ENCODE results near the gene APLP1. TPM values are rescaled to one million over a fixed set of nuclear protein-coding genes. Genes with fewer than 3 reads are reported as not detected.

Gene APLP1
- polyA plus RNA-seq, 1 donor from 2014 or later: 407 TPM

DNA sequence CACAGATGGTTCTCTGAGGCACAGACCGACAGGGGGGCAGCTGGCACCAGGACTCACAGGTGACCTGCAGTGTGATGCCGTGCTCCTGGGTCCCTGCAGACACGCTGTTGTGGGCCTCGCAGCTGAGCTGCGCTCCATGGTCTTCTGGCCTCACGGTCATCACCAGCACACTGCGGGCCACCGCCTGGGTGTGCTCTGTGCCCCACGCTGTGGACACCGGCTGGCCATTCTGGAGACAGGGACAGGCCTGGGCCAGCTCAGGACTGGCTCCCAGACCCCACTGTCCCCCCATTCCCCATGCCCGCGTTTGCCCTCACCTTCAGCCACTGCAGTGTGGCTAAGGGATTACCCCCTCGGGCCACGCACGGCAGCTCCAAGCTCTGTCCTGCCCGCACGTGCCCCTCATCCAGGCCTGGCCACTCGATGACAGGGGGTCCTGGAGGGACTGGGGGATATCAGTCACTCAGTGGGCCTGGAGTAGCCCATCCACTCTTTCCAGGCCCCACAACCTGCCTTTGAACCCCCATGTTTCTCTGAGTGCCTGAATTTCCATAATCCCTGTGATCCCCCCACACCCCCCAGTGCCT lies 19.4 kb upstream of the APLP1 start:
- no peaks in the 10 kb centered on the region for H4K20me1 ChIP-seq (ENCODE audit: insufficient read depth)
- no peaks in the 10 kb centered on the region for H3K9me2 ChIP-seq (ENCODE audit: insufficient read depth, low read length)
- H2AFZ ChIP-seq (ENCODE audit: low read depth, low read length): no peak overlapping the region
- no peaks in the 10 kb centered on the region for H3F3A ChIP-seq (ENCODE audit: insufficient read depth, low read length, poor library complexity, severe bottlenecking)
- no peaks in the 10 kb centered on the region for H3K36me3 ChIP-seq (ENCODE audit: insufficient read depth, low read length)
- no peak overlapping the region for H3K4me3 ChIP-seq (ENCODE audit: low read length)
- peaks cover 33% of the 10 kb centered on the region for H3K27me3 ChIP-seq (ENCODE audit: insufficient read depth, low read depth, low read length)
- H3K9me3 ChIP-seq (ENCODE audit: low read length): no peaks in the 10 kb centered on the region
- TF ChIP-seq TAF1 (IDR thresholded peaks at IDR 0.05; ENCODE audit: low read depth): no peak
- no peak for TF ChIP-seq RAD21 (conservative IDR thresholded peaks at IDR 0.05)
- no peak for TF ChIP-seq SMC3 (conservative IDR thresholded peaks at IDR 0.05; ENCODE audit: poor library complexity)
- TF ChIP-seq POLR2AphosphoS5 (IDR thresholded peaks at IDR 0.05): no peak
- TF ChIP-seq, protein P1, sequence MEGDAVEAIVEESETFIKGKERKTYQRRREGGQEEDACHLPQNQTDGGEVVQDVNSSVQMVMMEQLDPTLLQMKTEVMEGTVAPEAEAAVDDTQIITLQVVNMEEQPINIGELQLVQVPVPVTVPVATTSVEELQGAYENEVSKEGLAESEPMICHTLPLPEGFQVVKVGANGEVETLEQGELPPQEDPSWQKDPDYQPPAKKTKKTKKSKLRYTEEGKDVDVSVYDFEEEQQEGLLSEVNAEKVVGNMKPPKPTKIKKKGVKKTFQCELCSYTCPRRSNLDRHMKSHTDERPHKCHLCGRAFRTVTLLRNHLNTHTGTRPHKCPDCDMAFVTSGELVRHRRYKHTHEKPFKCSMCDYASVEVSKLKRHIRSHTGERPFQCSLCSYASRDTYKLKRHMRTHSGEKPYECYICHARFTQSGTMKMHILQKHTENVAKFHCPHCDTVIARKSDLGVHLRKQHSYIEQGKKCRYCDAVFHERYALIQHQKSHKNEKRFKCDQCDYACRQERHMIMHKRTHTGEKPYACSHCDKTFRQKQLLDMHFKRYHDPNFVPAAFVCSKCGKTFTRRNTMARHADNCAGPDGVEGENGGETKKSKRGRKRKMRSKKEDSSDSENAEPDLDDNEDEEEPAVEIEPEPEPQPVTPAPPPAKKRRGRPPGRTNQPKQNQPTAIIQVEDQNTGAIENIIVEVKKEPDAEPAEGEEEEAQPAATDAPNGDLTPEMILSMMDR (IDR thresholded peaks at IDR 0.05; ENCODE audit: poor library complexity, severe bottlenecking): no peak
- no peak overlapping the region for H3K4me2 ChIP-seq (ENCODE audit: low read length)
- H3K79me2 ChIP-seq (replicated peaks; ENCODE audit: insufficient read depth, low read length): no peaks in the 10 kb centered on the region
- no peak overlapping the region for H3K27ac ChIP-seq (ENCODE audit: low read length)
- no peak overlapping the region for H3K9ac ChIP-seq (ENCODE audit: low read length)

DNA sequence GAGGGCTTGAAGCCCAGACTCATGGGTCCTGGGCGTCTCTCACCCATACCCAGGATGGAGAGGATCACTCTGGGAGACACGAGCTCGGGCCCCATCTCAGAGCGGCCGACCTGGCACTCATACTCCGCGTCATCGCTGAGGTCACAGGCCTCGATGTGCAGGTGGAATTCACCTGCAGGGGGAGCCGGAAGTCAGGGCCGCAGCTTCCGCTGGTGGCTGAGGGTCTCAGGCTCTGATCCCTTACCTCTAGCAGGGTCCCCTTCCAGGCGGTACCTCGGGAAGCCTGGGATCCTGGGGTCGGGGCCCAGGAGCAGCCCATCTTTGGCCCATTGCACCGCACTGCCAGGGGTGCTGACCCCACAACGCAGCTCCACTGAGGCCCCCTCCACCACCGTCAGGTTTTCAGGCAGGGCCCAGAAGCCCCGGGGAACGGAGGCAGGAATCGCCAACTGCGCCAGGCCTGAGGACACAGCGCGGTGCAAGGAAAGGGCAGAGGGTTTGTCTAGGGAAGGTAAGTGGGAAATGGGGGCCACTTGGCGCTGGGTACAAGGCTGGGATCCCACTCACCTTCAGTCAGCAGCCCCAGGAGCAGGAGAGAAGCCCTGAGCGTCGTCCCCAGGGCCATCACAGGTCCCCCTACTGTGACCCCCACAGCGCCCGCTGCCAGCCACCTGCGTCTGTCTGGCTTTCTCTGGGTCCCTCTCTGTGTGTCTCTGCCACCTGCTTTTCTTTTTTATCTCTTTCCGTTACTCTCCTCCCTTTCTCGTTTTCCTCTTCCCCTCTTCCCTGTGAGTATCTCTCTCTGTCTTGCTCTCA lies 17.0 kb upstream of the APLP1 start:
- Histone ChIP-seq H3F3A (ENCODE audit: insufficient read depth, low read length, poor library complexity, severe bottlenecking) (no peaks in the 10 kb centered on the region), H2AFZ (ENCODE audit: low read depth, low read length) (no peak overlapping the region), H3K79me2 (replicated peaks; ENCODE audit: insufficient read depth, low read length) (no peaks in the 10 kb centered on the region), H3K4me2 (ENCODE audit: low read length) (no peak overlapping the region), H3K27ac (ENCODE audit: low read length) (no peak overlapping the region), H3K9me3 (ENCODE audit: low read length) (no peaks in the 10 kb centered on the region), H3K4me3 (ENCODE audit: low read length) (no peak overlapping the region), H3K9me2 (ENCODE audit: insufficient read depth, low read length) (no peaks in the 10 kb centered on the region), H4K20me1 (ENCODE audit: insufficient read depth) (no peaks in the 10 kb centered on the region), H3K27me3 (ENCODE audit: insufficient read depth, low read depth, low read length) (peaks cover 9% of the 10 kb centered on the region), H3K9ac (ENCODE audit: low read length) (no peak overlapping the region), H3K36me3 (ENCODE audit: insufficient read depth, low read length) (no peaks in the 10 kb centered on the region)
- no peak for TF ChIP-seq POLR2AphosphoS5 (IDR thresholded peaks at IDR 0.05)
- no peak for TF ChIP-seq EP300 (conservative IDR thresholded peaks at IDR 0.05; ENCODE audit: poor library complexity, severe bottlenecking)
- TF ChIP-seq TAF1 (IDR thresholded peaks at IDR 0.05; ENCODE audit: low read depth): no peak
- no peak for TF ChIP-seq MXI1 (conservative IDR thresholded peaks at IDR 0.05; ENCODE audit: poor library complexity, severe bottlenecking)
- TF ChIP-seq SMC3 (conservative IDR thresholded peaks at IDR 0.05; ENCODE audit: poor library complexity): no peak
- TF ChIP-seq, protein P1 (IDR thresholded peaks at IDR 0.05; ENCODE audit: poor library complexity, severe bottlenecking): no peak
- no peak for TF ChIP-seq EZH2 (IDR thresholded peaks at IDR 0.05; ENCODE audit: borderline replicate concordance, insufficient read depth, low read length, poor library complexity, severe bottlenecking)
- TF ChIP-seq, protein P2, sequence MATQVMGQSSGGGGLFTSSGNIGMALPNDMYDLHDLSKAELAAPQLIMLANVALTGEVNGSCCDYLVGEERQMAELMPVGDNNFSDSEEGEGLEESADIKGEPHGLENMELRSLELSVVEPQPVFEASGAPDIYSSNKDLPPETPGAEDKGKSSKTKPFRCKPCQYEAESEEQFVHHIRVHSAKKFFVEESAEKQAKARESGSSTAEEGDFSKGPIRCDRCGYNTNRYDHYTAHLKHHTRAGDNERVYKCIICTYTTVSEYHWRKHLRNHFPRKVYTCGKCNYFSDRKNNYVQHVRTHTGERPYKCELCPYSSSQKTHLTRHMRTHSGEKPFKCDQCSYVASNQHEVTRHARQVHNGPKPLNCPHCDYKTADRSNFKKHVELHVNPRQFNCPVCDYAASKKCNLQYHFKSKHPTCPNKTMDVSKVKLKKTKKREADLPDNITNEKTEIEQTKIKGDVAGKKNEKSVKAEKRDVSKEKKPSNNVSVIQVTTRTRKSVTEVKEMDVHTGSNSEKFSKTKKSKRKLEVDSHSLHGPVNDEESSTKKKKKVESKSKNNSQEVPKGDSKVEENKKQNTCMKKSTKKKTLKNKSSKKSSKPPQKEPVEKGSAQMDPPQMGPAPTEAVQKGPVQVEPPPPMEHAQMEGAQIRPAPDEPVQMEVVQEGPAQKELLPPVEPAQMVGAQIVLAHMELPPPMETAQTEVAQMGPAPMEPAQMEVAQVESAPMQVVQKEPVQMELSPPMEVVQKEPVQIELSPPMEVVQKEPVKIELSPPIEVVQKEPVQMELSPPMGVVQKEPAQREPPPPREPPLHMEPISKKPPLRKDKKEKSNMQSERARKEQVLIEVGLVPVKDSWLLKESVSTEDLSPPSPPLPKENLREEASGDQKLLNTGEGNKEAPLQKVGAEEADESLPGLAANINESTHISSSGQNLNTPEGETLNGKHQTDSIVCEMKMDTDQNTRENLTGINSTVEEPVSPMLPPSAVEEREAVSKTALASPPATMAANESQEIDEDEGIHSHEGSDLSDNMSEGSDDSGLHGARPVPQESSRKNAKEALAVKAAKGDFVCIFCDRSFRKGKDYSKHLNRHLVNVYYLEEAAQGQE (IDR thresholded peaks at IDR 0.05; ENCODE audit: borderline replicate concordance): no peak
- TF ChIP-seq RAD21 (conservative IDR thresholded peaks at IDR 0.05): no peak
